GM21367 (cell line): ENCODE results near the gene GPBAR1.
"Not testable (repeated sequence)": the region's sequence is repeated elsewhere in the genome, so short reads cannot be mapped to it uniquely, and the experiment has no call there.

Source experiments
- ATAC-seq: cut with Tn5 transposase; IDR thresholded peaks from one replicate; pipeline ENCODE4 v1.9.1; 2021; ENCODE audit not compliant: unreplicated experiment

GPBAR1 gene

GRCh38 chr2:218266316-218266979, 5.6 kb downstream of the GPBAR1 start:
- no peak for ATAC-seq

GRCh38 chr2:218267259-218267658, 6.4 kb downstream of the GPBAR1 start:
- ATAC-seq = no peak

DNA sequence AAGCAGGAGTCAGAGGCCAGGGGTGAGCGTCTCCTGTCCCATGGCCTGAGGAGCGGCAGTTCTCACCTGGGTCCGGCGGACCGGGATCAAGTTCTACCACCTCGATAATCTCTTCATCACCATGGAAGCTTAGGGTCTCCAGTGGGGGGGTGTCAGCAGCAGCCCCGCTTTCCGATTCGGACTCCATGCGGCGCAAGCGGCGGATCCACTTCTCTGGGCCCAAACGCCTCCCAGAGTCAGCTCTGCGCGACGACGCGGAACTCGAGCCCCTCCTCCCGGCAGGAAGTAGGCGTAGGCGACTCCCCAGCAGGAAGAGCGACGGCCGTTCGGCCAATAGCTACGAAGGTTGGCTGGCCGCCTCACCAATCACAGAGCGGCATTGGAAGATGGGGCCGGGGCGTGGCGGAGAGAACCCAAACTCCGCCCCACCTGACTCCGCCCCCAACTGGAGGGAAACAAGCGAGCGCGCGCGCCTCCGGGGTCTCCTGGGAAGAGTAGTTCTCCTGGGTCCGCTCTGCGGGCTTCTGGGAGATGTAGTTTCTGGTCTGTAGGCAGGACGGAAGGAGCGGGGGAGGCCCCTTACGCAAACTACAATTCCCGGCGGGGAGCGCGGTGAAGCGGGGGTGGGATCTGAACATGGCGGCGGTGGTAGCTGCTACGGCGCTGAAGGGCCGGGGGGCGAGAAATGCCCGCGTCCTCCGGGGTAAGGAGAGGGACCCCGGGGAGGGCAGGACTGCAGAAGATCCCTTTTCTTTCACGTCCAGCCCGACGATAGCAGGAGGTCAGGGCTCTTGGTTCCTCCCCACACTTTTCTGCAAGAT, 9.3 kb downstream of the GPBAR1 start, which contains the start of the genes AAMP and PNKD:
AAMP (minus strand) TSS at position 238 of the 821 bp plus-strand sequence; CDS start at position 187, 51 bp downstream.
PNKD (plus strand) TSS at position 620 of the 821 bp plus-strand sequence; CDS start at position 637, 17 bp downstream.
- peak; percentile 83 for ATAC-seq

DNA sequence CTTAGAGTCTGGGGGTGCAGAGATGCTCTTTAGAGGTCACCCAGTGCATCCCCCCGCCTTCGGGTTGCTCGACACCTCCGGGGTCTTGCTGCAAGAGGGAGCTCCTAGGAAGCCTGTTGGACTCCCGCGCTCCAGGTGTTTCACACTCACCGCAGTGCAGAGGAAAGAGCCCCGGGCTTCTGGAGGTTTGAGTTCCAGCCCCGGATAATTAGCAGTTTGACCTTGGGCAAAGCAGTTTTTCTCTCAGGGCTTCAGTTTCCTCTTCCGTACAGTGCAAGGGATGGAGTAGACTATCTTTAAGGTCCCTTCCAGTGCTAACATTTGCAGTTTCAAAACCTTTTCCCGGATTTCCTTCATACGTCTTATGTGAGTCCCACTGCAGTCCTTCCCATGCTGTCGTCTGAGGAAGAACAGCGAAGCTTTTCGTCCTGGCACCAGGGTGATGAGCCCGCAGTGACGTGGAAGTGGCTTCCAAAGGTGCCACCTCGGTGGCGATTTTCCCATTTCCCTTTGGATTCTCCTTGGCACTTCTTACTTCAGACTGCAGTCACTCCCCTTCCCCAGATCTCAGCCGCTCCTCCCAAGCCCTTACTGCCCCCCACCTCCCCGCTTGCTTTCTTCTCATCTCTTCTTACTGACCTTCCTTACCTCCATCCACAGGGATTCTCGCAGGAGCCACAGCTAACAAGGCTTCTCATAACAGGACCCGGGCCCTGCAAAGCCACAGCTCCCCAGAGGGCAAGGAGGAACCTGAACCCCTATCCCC, 10.1 kb downstream of the GPBAR1 start:
- no peak for ATAC-seq

- no peak for ATAC-seq
Observed at GRCh38 chr2:218271487-218271797, 10.6 kb downstream of the GPBAR1 start.

DNA sequence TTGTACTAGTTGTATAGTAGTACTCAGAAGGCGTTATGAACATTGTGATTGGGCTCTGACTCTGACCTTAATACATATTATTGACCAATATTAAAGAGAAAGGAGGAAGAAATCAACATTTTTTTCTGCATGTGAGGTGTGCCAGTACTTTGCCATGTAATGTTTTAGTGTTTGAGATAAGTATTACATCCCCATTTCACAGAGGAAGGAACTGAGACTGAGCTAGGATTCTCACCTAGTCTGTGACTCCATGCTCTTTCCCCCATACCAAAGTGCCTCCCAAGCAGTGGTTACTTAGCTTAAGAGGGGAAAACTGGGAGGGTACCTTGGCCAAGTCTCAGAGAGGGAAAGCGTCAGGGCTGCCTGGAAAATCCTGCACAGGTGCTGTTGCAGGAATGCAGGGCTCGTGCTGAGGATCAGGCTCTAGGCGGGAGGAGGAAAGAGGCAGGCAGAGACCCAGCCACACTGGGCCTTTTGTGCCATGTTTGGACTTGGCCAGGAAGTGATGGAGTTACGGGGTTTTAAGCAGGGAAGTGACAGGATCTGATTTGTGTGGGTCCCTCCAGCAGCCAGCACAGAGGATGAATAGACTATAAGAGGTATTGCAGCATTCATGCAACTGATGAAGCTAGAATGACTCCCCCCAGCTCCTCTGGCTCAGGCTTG, 11.2 kb downstream of the GPBAR1 start:
- no peak for ATAC-seq

GRCh38 chr2:218272531-218273212, 11.9 kb downstream of the GPBAR1 start:
- peak; percentile 24 for ATAC-seq

DNA sequence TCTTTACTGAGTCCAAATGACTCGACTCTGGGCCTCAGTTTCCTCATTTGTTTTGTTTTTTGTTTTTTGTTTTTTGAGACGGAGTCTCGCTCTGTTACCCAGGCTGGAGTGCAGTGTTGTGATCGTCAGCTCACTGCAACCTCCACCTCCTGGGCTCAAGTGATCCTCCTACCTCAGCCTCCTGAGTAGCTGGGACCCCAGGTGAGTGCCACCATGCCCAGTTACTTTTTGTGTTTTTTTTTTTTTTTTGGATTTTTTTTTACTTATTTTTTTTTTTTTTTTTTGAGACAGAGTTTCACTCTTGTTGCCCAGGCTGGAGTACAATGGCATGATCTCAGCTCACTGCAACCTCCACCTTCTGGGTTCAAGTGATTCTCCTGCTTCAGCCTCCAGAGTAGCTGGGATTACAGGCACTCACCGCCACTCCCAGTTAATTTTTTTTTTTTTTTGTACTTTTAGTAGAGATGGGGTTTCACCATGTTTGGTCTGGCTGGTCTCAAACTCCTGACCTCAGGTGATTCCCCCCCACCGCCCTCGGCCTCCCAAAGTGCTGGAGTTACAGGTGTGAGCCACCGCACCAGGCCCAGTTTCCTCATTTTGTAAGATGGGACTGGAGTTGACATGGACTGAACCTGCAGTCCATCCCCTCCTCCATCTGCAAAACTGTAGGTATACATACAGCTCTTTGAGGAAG, 12.5 kb downstream of the GPBAR1 start:
- not testable (repeated sequence) for ATAC-seq

DNA sequence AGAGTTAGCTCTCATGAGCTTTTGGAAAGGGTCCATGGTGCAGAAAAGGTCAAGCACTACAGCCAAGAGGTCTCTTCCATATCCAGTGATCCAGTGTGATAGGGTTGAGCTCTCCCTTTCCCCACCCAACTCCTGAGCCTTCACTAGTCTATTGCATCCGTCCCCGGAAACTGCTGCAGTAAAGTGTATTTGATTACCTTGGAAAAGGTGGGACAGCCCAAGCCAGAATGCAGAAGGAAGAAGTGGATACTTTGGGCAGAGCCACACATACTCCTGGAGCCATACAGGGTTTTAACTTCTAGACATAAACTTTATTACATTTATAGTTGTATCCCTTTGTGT, 13.1 kb downstream of the GPBAR1 start:
- no peak for ATAC-seq

DNA sequence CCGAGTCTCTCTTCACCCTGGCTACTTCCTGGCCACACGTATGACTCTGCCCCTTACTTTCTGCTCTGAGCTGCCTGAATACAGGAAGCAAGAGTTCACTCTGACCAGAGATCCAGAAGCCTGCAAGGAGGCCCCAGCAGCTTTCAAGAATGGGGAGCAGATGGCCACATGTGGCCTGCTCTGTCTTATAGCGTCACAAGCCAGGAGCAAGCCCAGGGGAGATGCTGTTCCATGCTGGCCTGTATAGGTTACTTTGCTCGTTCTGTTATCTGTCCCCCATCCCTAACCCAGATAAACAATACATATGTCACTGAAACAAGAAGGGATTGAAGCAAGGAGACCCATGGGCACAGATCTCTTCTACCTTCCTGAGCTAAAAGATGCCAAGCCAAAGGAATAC, 13.8 kb downstream of the GPBAR1 start:
- ATAC-seq = no peak

GRCh38 chr2:218275371-218276072, 14.7 kb downstream of the GPBAR1 start:
- no peak for ATAC-seq

DNA sequence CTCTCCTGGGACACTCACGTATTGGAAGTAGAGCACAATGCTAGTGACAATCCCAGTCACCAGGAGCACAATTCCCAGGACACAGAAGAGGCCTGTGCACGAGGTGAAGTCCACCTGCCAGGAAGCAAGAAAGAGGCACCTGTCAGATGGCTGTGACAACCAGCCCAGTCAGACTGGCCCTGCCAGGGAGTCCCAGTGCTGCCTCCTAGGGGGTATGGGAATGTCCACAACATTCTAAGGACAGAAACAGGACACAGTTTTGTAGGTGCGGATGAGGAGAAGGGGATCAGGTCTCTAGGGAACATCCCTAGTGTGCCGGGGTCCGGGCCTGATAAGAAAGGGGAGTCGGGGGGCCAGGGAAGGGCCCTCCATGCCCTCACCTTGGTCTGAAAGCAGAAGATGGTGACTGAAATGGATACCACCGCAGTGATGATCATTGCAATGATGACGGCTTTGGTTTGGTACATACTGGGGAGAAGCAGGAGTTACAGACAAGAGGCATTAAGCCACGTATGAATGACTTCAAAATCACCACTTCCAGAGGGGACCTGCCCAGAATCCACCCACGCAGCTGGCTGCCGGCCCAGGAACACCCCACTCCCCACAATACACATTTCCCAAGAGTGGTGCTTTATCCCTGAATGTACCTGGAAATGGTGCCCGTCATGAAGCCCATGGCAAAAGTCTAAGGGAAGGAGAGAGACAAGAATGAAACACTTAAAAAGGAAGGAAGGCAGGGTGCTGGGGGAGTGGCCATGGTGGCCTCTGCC, 16.4 kb downstream of the GPBAR1 start:
- no peak for ATAC-seq

DNA sequence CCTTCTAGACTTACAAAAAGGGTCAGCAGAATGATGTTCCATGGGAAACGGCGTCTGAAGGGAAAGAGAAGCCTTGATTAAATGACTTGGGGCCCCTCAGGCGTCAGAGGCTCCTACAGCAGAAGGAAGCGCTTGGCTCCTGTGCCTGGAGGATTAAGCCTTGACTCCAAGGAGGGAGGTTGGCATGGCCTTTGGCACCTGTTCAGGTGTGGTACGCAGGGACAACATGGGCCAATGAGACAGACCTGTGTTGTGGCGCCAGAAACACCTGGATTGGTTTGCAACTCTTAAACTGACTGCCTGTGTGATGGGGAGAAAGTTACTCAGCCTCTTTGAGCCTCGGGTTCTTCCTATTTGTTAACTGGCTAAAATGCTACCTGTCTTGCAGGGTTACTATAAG, 17.1 kb downstream of the GPBAR1 start:
- no peak for ATAC-seq

GRCh38 chr2:218278531-218279360, 17.9 kb downstream of the GPBAR1 start:
- ATAC-seq = no peak

DNA sequence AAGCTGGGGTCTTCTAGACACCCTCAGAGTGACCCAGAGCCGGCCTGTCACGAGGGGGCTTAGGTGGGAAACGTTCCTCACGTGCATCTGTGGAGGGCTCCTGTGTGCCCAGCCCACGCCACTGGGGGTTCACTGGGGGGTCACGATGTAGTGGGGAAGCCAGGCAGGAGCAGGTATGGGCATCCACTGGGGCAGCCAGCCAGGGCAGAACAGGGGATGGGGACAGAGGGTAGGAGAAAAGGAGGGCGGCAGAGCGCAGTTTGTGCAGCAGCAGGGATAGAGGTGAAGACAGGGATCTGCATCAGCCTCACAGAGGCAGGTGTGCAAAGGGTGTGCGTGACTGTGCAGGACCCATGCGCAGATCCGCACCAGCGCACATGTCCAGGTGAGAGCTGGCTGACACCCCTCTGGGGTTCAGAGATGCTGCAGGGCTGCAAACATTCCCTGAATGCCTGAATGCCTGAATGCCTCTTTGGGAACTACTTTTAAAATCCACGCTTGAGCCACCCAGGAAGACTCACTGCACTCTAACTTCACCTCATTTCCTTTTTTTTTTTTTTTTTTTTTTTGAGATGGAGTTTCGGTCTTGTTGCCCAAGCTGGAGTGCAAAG, 19.6 kb downstream of the GPBAR1 start:
- no peak for ATAC-seq

- no peak for ATAC-seq
Observed at GRCh38 chr2:218281449-218281848, 20.6 kb downstream of the GPBAR1 start.
